ENCODE data around the gene COMP. TPM values are rescaled to one million over a fixed set of nuclear protein-coding genes. Genes with fewer than 3 reads are reported as not detected.

COMP gene
- total and polyA plus RNA-seq, 8 donors, result 0.23 to 47.7 (median 0.26) TPM; not detected in 3

GRCh38 chr19:18768046-18768771, 22.9 kb downstream of the COMP start:
- no peak overlapping the region for H3K27ac ChIP-seq
- H3K4me1 ChIP-seq, result peaks cover 0 to 4% of the 10 kb centered on the region in 2 donors
- no peaks in the 10 kb centered on the region for H3K36me3 ChIP-seq
- TF ChIP-seq CTCF (IDR thresholded peaks at IDR 0.05), result no peak
- peak in 1 of 4 donors; percentile 36 for DNase-seq
- no peak for ATAC-seq
- no peak overlapping the region for H3K4me3 ChIP-seq
- intact Hi-C loops (cut with DNase I), result no loop called here
- no peaks in the 10 kb centered on the region for H3K9me3 ChIP-seq
- no peaks in the 10 kb centered on the region for H3K27me3 ChIP-seq

- no peak for DNase-seq
- peak; percentile 33 for ATAC-seq
- peaks cover 9 to 14% of the 10 kb centered on the region in 2 donors for H3K4me1 ChIP-seq
- intact Hi-C loops (cut with DNase I), result no loop called here
- no peaks in the 10 kb centered on the region for H3K36me3 ChIP-seq
- H3K27ac ChIP-seq, result no peak overlapping the region
- no peak for TF ChIP-seq CTCF (IDR thresholded peaks at IDR 0.05)
- no peaks in the 10 kb centered on the region for H3K27me3 ChIP-seq
- H3K9me3 ChIP-seq, result no peaks in the 10 kb centered on the region
- H3K4me3 ChIP-seq, result no peak overlapping the region
Measured at GRCh38 chr19:18765224-18765623, 25.9 kb downstream of the COMP start.

- Histone ChIP-seq H3K27me3 (no peaks in the 10 kb centered on the region), H3K4me3 (no peak overlapping the region), H3K9me3 (no peaks in the 10 kb centered on the region), H3K4me1 (peaks cover 9 to 14% of the 10 kb centered on the region in 2 donors), H3K36me3 (no peaks in the 10 kb centered on the region), H3K27ac (no peak overlapping the region)
- no peak for DNase-seq
- no peak for ATAC-seq
- no peak for TF ChIP-seq CTCF (IDR thresholded peaks at IDR 0.05)
- intact Hi-C loops (cut with DNase I), result no loop called here
Measured at GRCh38 chr19:18764591-18765051, 26.5 kb downstream of the COMP start.

GRCh38 chr19:18763674-18764590, 27.2 kb downstream of the COMP start:
- Histone ChIP-seq H3K27me3 (no peaks in the 10 kb centered on the region), H3K4me1 (peaks cover 9 to 12% of the 10 kb centered on the region in 2 donors), H3K27ac (no peak overlapping the region)

More at GRCh38 chr19:18763674-18764590, 27.2 kb downstream of the COMP start:
- Histone ChIP-seq H3K4me3 (no peak overlapping the region), H3K36me3 (no peaks in the 10 kb centered on the region), H3K9me3 (no peaks in the 10 kb centered on the region)
- TF ChIP-seq CTCF (IDR thresholded peaks at IDR 0.05), result no peak
- intact Hi-C loops (cut with DNase I), result no loop called here
- ATAC-seq (peak; percentile 42), DNase-seq (no peak)
